Naive thymus-derived CD4-positive, alpha-beta T cell (primary cell): Measurements from ENCODE around the gene SBSN. TPM values are rescaled to one million over a fixed set of nuclear protein-coding genes. Genes with fewer than 3 reads are reported as not detected.

Experiments
- ATAC-seq: fragments of 150-1000 bp; cut with Tn5 transposase; 2 replicates; pipeline ENCODE4 v1.10.0; 2021; ENCODE audit warnings: mild to moderate bottlenecking, moderate library complexity
- CTCF ChIA-PET: fragments of 350-600 bp; sonication (Branson Sonifier 250); formaldehyde crosslinking; loops from one replicate; lab custom pipeline; 2021; ENCODE audit warnings: antibody characterized with exemption; lab: Charles Lee
- POLR2A ChIA-PET: fragments of 350-600 bp; sonication (Branson Sonifier 250); formaldehyde crosslinking; loops from one replicate; lab custom pipeline; 2021; ENCODE audit warnings: antibody characterized with exemption, inconsistent platforms; lab: Charles Lee
- DNase-seq, 9 donors: peaks; one replicate each; pipeline versions ENCODE4 v3.0.0 to v3.0.0-alpha.2; 2020 to 2022; ENCODE audit warnings: mixed read lengths in 1 of 9
- H3K27ac ChIP-seq: one replicate; pipeline ENCODE4 v1.7.0; 2013; ENCODE audit warnings: mild to moderate bottlenecking, low read depth, low read length, moderate library complexity
- H3K27me3 ChIP-seq, 2 donors: one replicate each; pipeline ENCODE4 v1.7.0; 2013; ENCODE audit warnings: low read length in 2 of 2, mild to moderate bottlenecking in 2 of 2, moderate library complexity in 2 of 2; ENCODE audit not compliant: control insufficient read depth in 2 of 2, insufficient read depth in 2 of 2
- H3K36me3 ChIP-seq, 3 experiments: 1 replicate in 2 of 3; 2 replicates in 1 of 3; pipeline ENCODE4 v1.7.0; 2013; ENCODE audit warnings: low read length in 3 of 3, mild to moderate bottlenecking in 3 of 3, moderate library complexity in 1 of 3; ENCODE audit not compliant: insufficient read depth in 3 of 3, control insufficient read depth in 2 of 3
- H3K4me1 ChIP-seq, 2 donors: one replicate each; pipeline ENCODE4 v1.7.0; 2013; ENCODE audit warnings: low read length in 2 of 2, mild to moderate bottlenecking in 2 of 2, moderate library complexity in 1 of 2; ENCODE audit not compliant: control insufficient read depth in 2 of 2, insufficient read depth in 2 of 2
- H3K4me3 ChIP-seq: 2 replicates; pipeline ENCODE4 v1.7.0; 2013; ENCODE audit warnings: mild to moderate bottlenecking, low read length
- H3K9me3 ChIP-seq, 3 experiments: 1 replicate in 2 of 3; 2 replicates in 1 of 3; pipeline ENCODE4 v1.7.0; 2013; ENCODE audit warnings: low read length in 3 of 3; ENCODE audit not compliant: control insufficient read depth in 2 of 3
- H3K27ac Mint-ChIP-seq, 9 donors: one replicate each; pipeline ENCODE4 v1.8.0; 2020 to 2022; ENCODE audit warnings: mixed read lengths in 9 of 9, mild to moderate bottlenecking in 8 of 9, moderate library complexity in 5 of 9, inconsistent platforms in 2 of 9
- H3K27me3 Mint-ChIP-seq, 5 donors: one replicate each; pipeline ENCODE4 v1.8.0; 2021 to 2022; ENCODE audit warnings: mixed read lengths in 5 of 5, mild to moderate bottlenecking in 1 of 5
- H3K36me3 Mint-ChIP-seq, 5 donors: one replicate each; pipeline ENCODE4 v1.8.0; 2020 to 2022; ENCODE audit warnings: mixed read lengths in 5 of 5, mild to moderate bottlenecking in 3 of 5, inconsistent platforms in 1 of 5
- H3K4me1 Mint-ChIP-seq, 7 donors: one replicate each; pipeline ENCODE4 v1.8.0; 2020 to 2022; ENCODE audit warnings: mixed read lengths in 7 of 7, mild to moderate bottlenecking in 3 of 7, inconsistent platforms in 1 of 7
- H3K4me3 Mint-ChIP-seq, 10 donors: one replicate each; pipeline ENCODE4 v1.8.0; 2020 to 2022; ENCODE audit warnings: mild to moderate bottlenecking in 10 of 10, mixed read lengths in 10 of 10, moderate library complexity in 6 of 10, inconsistent platforms in 2 of 10
- H3K9me3 Mint-ChIP-seq, 11 donors: one replicate each; pipeline ENCODE4 v1.8.0; 2020 to 2022; ENCODE audit warnings: mixed read lengths in 11 of 11, mild to moderate bottlenecking in 4 of 11, inconsistent platforms in 1 of 11, moderate library complexity in 1 of 11
- intact Hi-C, 2 donors: fragments of 100-400 bp; cut with micrococcal nuclease; formaldehyde crosslinking; loops; one replicate each; pipeline ENCODE4 v1.15.1; 2023
- polyA plus RNA-seq, 2 donors: library from polyadenylated mRNA; unstranded; fragments of 300-500 nt; fragmentation: Illumina TruSeq; gene quantifications; one replicate each; pipeline ENCODE4 v1.2.3, GENCODE V29; 2021
- total RNA-seq, 6 experiments: library from RNA in 5 of 6; stranded (reverse) in 5 of 6; gene quantifications; 1 replicate in 5 of 6; 2 replicates in 1 of 6; pipeline ENCODE4 v1.2.3 and lab custom pipeline; 2021 to 2026

The SBSN gene
- total and polyA plus RNA-seq, 7 experiments from 2014 or later = not detected

GRCh38 chr19:35559281-35559659, 31.2 kb upstream of the SBSN start:
- H3K36me3 Mint-ChIP-seq = peaks cover 0 to 8% (median 1%) of the 10 kb centered on the region in 5 donors
- CTCF ChIA-PET = no interaction called here
- no peak overlapping the region for H3K27ac Mint-ChIP-seq

GRCh38 chr19:35558400-35559280, 30.5 kb upstream of the SBSN start:
- Histone ChIP-seq H3K27me3 (peaks cover 0 to 10% of the 10 kb centered on the region in 2 donors), H3K27ac (no peak overlapping the region), H3K4me3 (peak overlapping the region; percentile 33), H3K36me3 (no peaks in the 10 kb centered on the region), H3K4me1 (peaks cover 0 to 12% of the 10 kb centered on the region in 2 donors), H3K9me3 (no peaks in the 10 kb centered on the region)
- peaks cover 0 to 24% (median 11%) of the 10 kb centered on the region in 7 donors for H3K4me1 Mint-ChIP-seq
- peaks cover 0 to 8% (median 0%) of the 10 kb centered on the region in 11 donors for H3K9me3 Mint-ChIP-seq
- intact Hi-C loops = no loop called here
- ChIA-PET CTCF (no interaction called here), POLR2A (no interaction called here)
- H3K36me3 Mint-ChIP-seq = peaks cover 0 to 8% (median 1%) of the 10 kb centered on the region in 5 donors
- no peak overlapping the region for H3K27ac Mint-ChIP-seq
- peaks cover 38 to 47% (median 45%) of the 10 kb centered on the region in 5 donors for H3K27me3 Mint-ChIP-seq
- no peak for ATAC-seq
- DNase-seq = no peak
- peak overlapping the region in 8 of 10 donors; percentile 27 to 87 (median 48) for H3K4me3 Mint-ChIP-seq

More at GRCh38 chr19:35559281-35559659, 31.2 kb upstream of the SBSN start:
- Histone ChIP-seq H3K27ac (no peak overlapping the region), H3K36me3 (no peaks in the 10 kb centered on the region), H3K27me3 (peaks cover 0 to 10% of the 10 kb centered on the region in 2 donors), H3K9me3 (no peaks in the 10 kb centered on the region), H3K4me3 (no peak overlapping the region), H3K4me1 (peaks cover 0 to 12% of the 10 kb centered on the region in 2 donors)
- H3K4me1 Mint-ChIP-seq = peaks cover 0 to 24% (median 11%) of the 10 kb centered on the region in 7 donors
- H3K9me3 Mint-ChIP-seq = peaks cover 0 to 8% (median 0%) of the 10 kb centered on the region in 11 donors
- ATAC-seq (no peak), DNase-seq (no peak)
- peak overlapping the region in 5 of 10 donors; percentile 32 to 84 (median 41) for H3K4me3 Mint-ChIP-seq
- peaks cover 38 to 48% (median 45%) of the 10 kb centered on the region in 5 donors for H3K27me3 Mint-ChIP-seq
- POLR2A ChIA-PET = no interaction called here
- intact Hi-C loops = no loop called here

- Mint-ChIP-seq H3K27me3 (peaks cover 36 to 47% (median 39%) of the 10 kb centered on the region in 5 donors), H3K36me3 (peaks cover 0 to 8% (median 1%) of the 10 kb centered on the region in 5 donors), H3K9me3 (peaks cover 0 to 8% (median 0%) of the 10 kb centered on the region in 11 donors), H3K4me1 (peaks cover 0 to 24% (median 11%) of the 10 kb centered on the region in 7 donors), H3K4me3 (peak overlapping the region; percentile 48 to 87 (median 80)), H3K27ac (peak overlapping the region in 2 of 9 donors; percentile 21 to 55)
- CTCF ChIA-PET = no interaction called here
- intact Hi-C loops = no loop called here
- H3K36me3 ChIP-seq = no peaks in the 10 kb centered on the region
- peak overlapping the region; percentile 33 for H3K4me3 ChIP-seq
- H3K9me3 ChIP-seq = no peaks in the 10 kb centered on the region
- DNase-seq (peak in 8 of 9 donors; percentile 18 to 62 (median 29)), ATAC-seq (peak; percentile 74)
- peaks cover 0 to 12% of the 10 kb centered on the region in 2 donors for H3K4me1 ChIP-seq
- H3K27me3 ChIP-seq = peaks cover 0 to 10% of the 10 kb centered on the region in 2 donors
- POLR2A ChIA-PET = no interaction called here
- H3K27ac ChIP-seq = no peak overlapping the region
These were observed 29.7 kb upstream of the SBSN start for GRCh38 chr19:35557539-35558399.

GRCh38 chr19:35556846-35557538, 28.9 kb upstream of the SBSN start:
- peaks cover 0 to 12% of the 10 kb centered on the region in 2 donors for H3K4me1 ChIP-seq
- H3K9me3 Mint-ChIP-seq = peaks cover 0 to 7% (median 0%) of the 10 kb centered on the region in 11 donors
- POLR2A ChIA-PET = interaction anchor here (0.8 kb wide), 1 partner anchor 9 kb away, joined by 3 read pairs; no protein-coding TSS in a partner anchor
- H3K4me3 ChIP-seq = no peak overlapping the region
- H3K27ac ChIP-seq = no peak overlapping the region
- H3K4me1 Mint-ChIP-seq = peaks cover 0 to 24% (median 11%) of the 10 kb centered on the region in 7 donors
- peaks cover 0 to 10% of the 10 kb centered on the region in 2 donors for H3K27me3 ChIP-seq
- H3K4me3 Mint-ChIP-seq = peak overlapping the region; percentile 30 to 85 (median 78)
- H3K9me3 ChIP-seq = no peaks in the 10 kb centered on the region
- intact Hi-C loops = no loop called here
- CTCF ChIA-PET = no interaction called here
- no peaks in the 10 kb centered on the region for H3K36me3 ChIP-seq
- H3K27ac Mint-ChIP-seq = peak overlapping the region in 3 of 9 donors; percentile 47 to 55 (median 54)
- H3K27me3 Mint-ChIP-seq = peaks cover 28 to 46% (median 31%) of the 10 kb centered on the region in 5 donors
- no peak for ATAC-seq
- H3K36me3 Mint-ChIP-seq = peaks cover 0 to 8% (median 0%) of the 10 kb centered on the region in 5 donors
- no peak for DNase-seq

GRCh38 chr19:35556025-35556590, 28.0 kb upstream of the SBSN start:
- peak overlapping the region in 7 of 10 donors; percentile 8 to 80 (median 36) for H3K4me3 Mint-ChIP-seq
- peaks cover 20 to 41% (median 24%) of the 10 kb centered on the region in 5 donors for H3K27me3 Mint-ChIP-seq
- DNase-seq (no peak), ATAC-seq (no peak)
- Histone ChIP-seq H3K27ac (no peak overlapping the region), H3K9me3 (no peaks in the 10 kb centered on the region), H3K4me3 (no peak overlapping the region), H3K27me3 (peaks cover 0 to 6% of the 10 kb centered on the region in 2 donors), H3K36me3 (peaks cover 0 to 1% (median 0%) of the 10 kb centered on the region in 3 experiments), H3K4me1 (peaks cover 0 to 12% of the 10 kb centered on the region in 2 donors)
- intact Hi-C loops = no loop called here
- peaks cover 0 to 4% (median 0%) of the 10 kb centered on the region in 11 donors for H3K9me3 Mint-ChIP-seq
- ChIA-PET POLR2A (interaction anchor here (0.8 kb wide), 1 partner anchor 8 kb away, joined by 3 read pairs; no protein-coding TSS in a partner anchor), CTCF (no interaction called here)
- peaks cover 0 to 3% (median 0%) of the 10 kb centered on the region in 5 donors for H3K36me3 Mint-ChIP-seq
- H3K27ac Mint-ChIP-seq = no peak overlapping the region
- peaks cover 0 to 20% (median 11%) of the 10 kb centered on the region in 7 donors for H3K4me1 Mint-ChIP-seq
